Measurements from ENCODE around the gene TCF7L1.
"Not testable (repeated sequence)": the region's sequence is repeated elsewhere in the genome, so short reads cannot be mapped to it uniquely, and the experiment has no call there.

TCF7L1 gene

GRCh38 chr2:85314884-85315242 lies 181.7 kb downstream of the TCF7L1 start:
- H3K36me3 ChIP-seq (ENCODE audit: control insufficient read depth in 4 of 4, insufficient read depth in 4 of 4, low read length in 3 of 4): peaks cover 11 to 50% (median 28%) of the 10 kb centered on the region in 4 experiments
- H3K9me3 ChIP-seq (ENCODE audit: control extremely low read depth in 1 of 5, control insufficient read depth in 4 of 5, insufficient read depth in 2 of 5, low read depth in 1 of 5, low read length in 4 of 5): no peaks in the 10 kb centered on the region
- H3K4me3 ChIP-seq (ENCODE audit: control insufficient read depth in 1 of 7, extremely low read depth in 1 of 7, insufficient read depth in 4 of 7, low read depth in 2 of 7, low read length in 6 of 7): no peak overlapping the region
- H3K27me3 ChIP-seq (replicated peaks in 2 of 5; ENCODE audit: control insufficient read depth in 4 of 5, insufficient read depth in 5 of 5, low read length in 4 of 5): no peaks in the 10 kb centered on the region
- POLR2A ChIA-PET: no interaction called here
- H3K4me1 ChIP-seq (ENCODE audit: control extremely low read depth in 1 of 4, control insufficient read depth in 4 of 4, insufficient read depth in 4 of 4, low read length in 3 of 4): peaks cover 0 to 7% (median 2%) of the 10 kb centered on the region in 4 experiments
- over 99% methylated on average over 10 of the region's 10 CpGs for WGBS (ENCODE audit: insufficient coverage)
- no peak overlapping the region for H3K27ac ChIP-seq (ENCODE audit: insufficient read depth in 1 of 2, low read depth in 1 of 2, low read length in 2 of 2, poor library complexity in 1 of 2, severe bottlenecking in 2 of 2)
- CTCF ChIA-PET: interaction anchor here (1.6 to 2.5 kb wide), 3 partner anchors 9 to 14 kb away, joined by 3 to 13 read pairs (median 3); no protein-coding TSS in a partner anchor
- DNase-seq: no peak

- H3K4me3 ChIP-seq (ENCODE audit: control insufficient read depth in 1 of 7, extremely low read depth in 1 of 7, insufficient read depth in 4 of 7, low read depth in 2 of 7, low read length in 6 of 7); H3K27ac ChIP-seq (ENCODE audit: insufficient read depth in 1 of 2, low read depth in 1 of 2, low read length in 2 of 2, poor library complexity in 1 of 2, severe bottlenecking in 2 of 2); H3K27me3 ChIP-seq (replicated peaks in 2 of 5; ENCODE audit: control insufficient read depth in 4 of 5, insufficient read depth in 5 of 5, low read length in 4 of 5); H3K4me1 ChIP-seq (ENCODE audit: control extremely low read depth in 1 of 4, control insufficient read depth in 4 of 4, insufficient read depth in 4 of 4, low read length in 3 of 4); H3K9me3 ChIP-seq (ENCODE audit: control extremely low read depth in 1 of 5, control insufficient read depth in 4 of 5, insufficient read depth in 2 of 5, low read depth in 1 of 5, low read length in 4 of 5); POLR2A ChIA-PET; DNase-seq: not testable (repeated sequence)
- CTCF ChIA-PET: interaction anchor here (1.6 kb wide), 1 partner anchor 8 kb away, joined by 3 read pairs; no protein-coding TSS in a partner anchor
- peaks cover 19 to 60% (median 36%) of the 10 kb centered on the region in 4 experiments for H3K36me3 ChIP-seq (ENCODE audit: control insufficient read depth in 4 of 4, insufficient read depth in 4 of 4, low read length in 3 of 4)
- no CpG with 5 or more reads among the region's 5 CpGs for WGBS (ENCODE audit: insufficient coverage)
These were observed 182.7 kb downstream of the TCF7L1 start for GRCh38 chr2:85315921-85316320.

GRCh38 chr2:85318222-85319074 lies 185.3 kb downstream of the TCF7L1 start:
- Histone ChIP-seq H3K4me3 (ENCODE audit: control insufficient read depth in 1 of 7, extremely low read depth in 1 of 7, insufficient read depth in 4 of 7, low read depth in 2 of 7, low read length in 6 of 7) (no peak overlapping the region), H3K36me3 (ENCODE audit: control insufficient read depth in 4 of 4, insufficient read depth in 4 of 4, low read length in 3 of 4) (peaks cover 26 to 83% (median 51%) of the 10 kb centered on the region in 4 experiments), H3K4me1 (ENCODE audit: control extremely low read depth in 1 of 4, control insufficient read depth in 4 of 4, insufficient read depth in 4 of 4, low read length in 3 of 4) (peaks cover 0 to 6% (median under 1%) of the 10 kb centered on the region in 4 experiments), H3K9me3 (ENCODE audit: control extremely low read depth in 1 of 5, control insufficient read depth in 4 of 5, insufficient read depth in 2 of 5, low read depth in 1 of 5, low read length in 4 of 5) (no peaks in the 10 kb centered on the region), H3K27ac (ENCODE audit: insufficient read depth in 1 of 2, low read depth in 1 of 2, low read length in 2 of 2, poor library complexity in 1 of 2, severe bottlenecking in 2 of 2) (no peak overlapping the region), H3K27me3 (replicated peaks in 2 of 5; ENCODE audit: control insufficient read depth in 4 of 5, insufficient read depth in 5 of 5, low read length in 4 of 5) (no peaks in the 10 kb centered on the region)
- WGBS (ENCODE audit: insufficient coverage): 90% methylated on average over 11 of the region's 11 CpGs
- DNase-seq: no peak
- CTCF ChIA-PET: interaction anchor here (1.0 to 4.6 kb wide), 2 partner anchors 9 to 18 kb away, joined by 6 to 19 read pairs; no protein-coding TSS in a partner anchor
- POLR2A ChIA-PET: interaction anchor here (1.5 kb wide), 1 partner anchor 9 kb away, joined by 6 read pairs; the partner anchor contains the start of gene TGOLN2

GRCh38 chr2:85319796-85320195 lies 186.6 kb downstream of the TCF7L1 start:
- CTCF ChIA-PET: interaction anchor here (0.6 to 4.6 kb wide), 5 partner anchors 10 to 37 kb away, joined by 3 to 19 read pairs (median 3); no protein-coding TSS in a partner anchor
- Histone ChIP-seq H3K27ac (ENCODE audit: insufficient read depth in 1 of 2, low read depth in 1 of 2, low read length in 2 of 2, poor library complexity in 1 of 2, severe bottlenecking in 2 of 2) (peak overlapping the region in 1 of 2 experiments; percentile 23), H3K36me3 (ENCODE audit: control insufficient read depth in 4 of 4, insufficient read depth in 4 of 4, low read length in 3 of 4) (peaks cover 32 to 85% (median 58%) of the 10 kb centered on the region in 4 experiments), H3K9me3 (ENCODE audit: control extremely low read depth in 1 of 5, control insufficient read depth in 4 of 5, insufficient read depth in 2 of 5, low read depth in 1 of 5, low read length in 4 of 5) (no peaks in the 10 kb centered on the region), H3K4me3 (ENCODE audit: control insufficient read depth in 1 of 7, extremely low read depth in 1 of 7, insufficient read depth in 4 of 7, low read depth in 2 of 7, low read length in 6 of 7) (no peak overlapping the region), H3K27me3 (replicated peaks in 2 of 5; ENCODE audit: control insufficient read depth in 4 of 5, insufficient read depth in 5 of 5, low read length in 4 of 5) (no peaks in the 10 kb centered on the region), H3K4me1 (ENCODE audit: control extremely low read depth in 1 of 4, control insufficient read depth in 4 of 4, insufficient read depth in 4 of 4, low read length in 3 of 4) (peaks cover 3 to 12% (median 4%) of the 10 kb centered on the region in 4 experiments)
- no peak for DNase-seq
- 94% methylated on average over 4 of the region's 4 CpGs for WGBS (ENCODE audit: insufficient coverage)
- POLR2A ChIA-PET: no interaction called here

GRCh38 chr2:85323351-85323987 lies 190.3 kb downstream of the TCF7L1 start:
- Histone ChIP-seq H3K9me3 (ENCODE audit: control extremely low read depth in 1 of 5, control insufficient read depth in 4 of 5, insufficient read depth in 2 of 5, low read depth in 1 of 5, low read length in 4 of 5) (no peaks in the 10 kb centered on the region), H3K4me1 (ENCODE audit: control extremely low read depth in 1 of 4, control insufficient read depth in 4 of 4, insufficient read depth in 4 of 4, low read length in 3 of 4) (peaks cover 16 to 42% (median 32%) of the 10 kb centered on the region in 4 experiments), H3K36me3 (ENCODE audit: control insufficient read depth in 4 of 4, insufficient read depth in 4 of 4, low read length in 3 of 4) (peaks cover 29 to 73% (median 49%) of the 10 kb centered on the region in 4 experiments), H3K27ac (ENCODE audit: insufficient read depth in 1 of 2, low read depth in 1 of 2, low read length in 2 of 2, poor library complexity in 1 of 2, severe bottlenecking in 2 of 2) (no peak overlapping the region), H3K4me3 (ENCODE audit: control insufficient read depth in 1 of 7, extremely low read depth in 1 of 7, insufficient read depth in 4 of 7, low read depth in 2 of 7, low read length in 6 of 7) (no peak overlapping the region), H3K27me3 (replicated peaks in 2 of 5; ENCODE audit: control insufficient read depth in 4 of 5, insufficient read depth in 5 of 5, low read length in 4 of 5) (no peaks in the 10 kb centered on the region)
- DNase-seq: no peak
- ChIA-PET CTCF (interaction anchor here (1.0 to 1.2 kb wide), 2 partner anchors 8 to 13 kb away, joined by 3 to 4 read pairs; no protein-coding TSS in a partner anchor), POLR2A (no interaction called here)
- 94% methylated on average over 7 of the region's 9 CpGs for WGBS (ENCODE audit: insufficient coverage)

GRCh38 chr2:85323988-85324367 lies 190.8 kb downstream of the TCF7L1 start:
- H3K9me3 ChIP-seq (ENCODE audit: control extremely low read depth in 1 of 5, control insufficient read depth in 4 of 5, insufficient read depth in 2 of 5, low read depth in 1 of 5, low read length in 4 of 5); H3K27me3 ChIP-seq (replicated peaks in 2 of 5; ENCODE audit: control insufficient read depth in 4 of 5, insufficient read depth in 5 of 5, low read length in 4 of 5); H3K27ac ChIP-seq (ENCODE audit: insufficient read depth in 1 of 2, low read depth in 1 of 2, low read length in 2 of 2, poor library complexity in 1 of 2, severe bottlenecking in 2 of 2); DNase-seq; POLR2A ChIA-PET; H3K4me3 ChIP-seq (ENCODE audit: control insufficient read depth in 1 of 7, extremely low read depth in 1 of 7, insufficient read depth in 4 of 7, low read depth in 2 of 7, low read length in 6 of 7): not testable (repeated sequence)
- peaks cover 25 to 68% (median 45%) of the 10 kb centered on the region in 4 experiments for H3K36me3 ChIP-seq (ENCODE audit: control insufficient read depth in 4 of 4, insufficient read depth in 4 of 4, low read length in 3 of 4)
- CTCF ChIA-PET: interaction anchor here (1.0 kb wide), 1 partner anchor 9 kb away, joined by 3 read pairs; no protein-coding TSS in a partner anchor
- peaks cover 16 to 47% (median 35%) of the 10 kb centered on the region in 4 experiments for H3K4me1 ChIP-seq (ENCODE audit: control extremely low read depth in 1 of 4, control insufficient read depth in 4 of 4, insufficient read depth in 4 of 4, low read length in 3 of 4)
- WGBS (ENCODE audit: insufficient coverage): 95% methylated on average over 5 of the region's 11 CpGs

Measured in common myeloid progenitor, CD34-positive (primary cell).